Lower leg skin (tissue), 4 donors: ENCODE data around the gene SLC35F3. TPM values are rescaled to one million over a fixed set of nuclear protein-coding genes. Genes with fewer than 3 reads are reported as not detected.

ENCODE experiments used
- DNase-seq, 2 donors: peaks; one replicate each; pipeline ENCODE4 v3.0.0-alpha.2; 2019; ENCODE audit warnings: low spot score in 2 of 2
- H3K4me3 ChIP-seq: fragments of 200-600 bp; sonication (generic); 2 replicates; pipeline ENCODE4 v1.5.1; 2017; ENCODE audit warnings: mild to moderate bottlenecking, low read depth; ENCODE audit not compliant: poor library complexity, severe bottlenecking
- POLR2A ChIP-seq, 2 donors: fragments of 450-650 bp; IDR thresholded peaks; one replicate each; pipeline ENCODE4 v1.6.1; 2016 to 2017; ENCODE audit warnings: antibody characterized with exemption in 2 of 2, mild to moderate bottlenecking in 1 of 2, moderate library complexity in 1 of 2
- WGBS, 2 donors: methylation state at CpG; one replicate each; pipeline ENCODE4 v1.1.5; 2018; 5-methylcytosine and 5-hydroxymethylcytosine counted together
- intact Hi-C: fragments of 100-400 bp; cut with DNase I; formaldehyde crosslinking; loops from one replicate; pipeline ENCODE4 v1.15.0; 2023; ENCODE audit warnings: low total_unique reads
- total RNA-seq, 4 donors: library from RNA; depleted of rRNA; stranded (reverse); fragments of >200 nt; gene quantifications; one replicate each; pipeline ENCODE4 v1.1.0, GENCODE V29; 2016
- TF ChIP-seq, protein P1 (sequence below), 3 donors: fragments of 450-650 bp; IDR thresholded peaks; one replicate each; pipeline ENCODE4 v1.5.1; 2016; ENCODE audit warnings: antibody characterized with exemption in 3 of 3, mild to moderate bottlenecking in 3 of 3, moderate library complexity in 2 of 3

Gene SLC35F3
- total RNA-seq, 4 donors from 2014 or later, result 0.42 to 0.83 (median 0.64) TPM

DNA sequence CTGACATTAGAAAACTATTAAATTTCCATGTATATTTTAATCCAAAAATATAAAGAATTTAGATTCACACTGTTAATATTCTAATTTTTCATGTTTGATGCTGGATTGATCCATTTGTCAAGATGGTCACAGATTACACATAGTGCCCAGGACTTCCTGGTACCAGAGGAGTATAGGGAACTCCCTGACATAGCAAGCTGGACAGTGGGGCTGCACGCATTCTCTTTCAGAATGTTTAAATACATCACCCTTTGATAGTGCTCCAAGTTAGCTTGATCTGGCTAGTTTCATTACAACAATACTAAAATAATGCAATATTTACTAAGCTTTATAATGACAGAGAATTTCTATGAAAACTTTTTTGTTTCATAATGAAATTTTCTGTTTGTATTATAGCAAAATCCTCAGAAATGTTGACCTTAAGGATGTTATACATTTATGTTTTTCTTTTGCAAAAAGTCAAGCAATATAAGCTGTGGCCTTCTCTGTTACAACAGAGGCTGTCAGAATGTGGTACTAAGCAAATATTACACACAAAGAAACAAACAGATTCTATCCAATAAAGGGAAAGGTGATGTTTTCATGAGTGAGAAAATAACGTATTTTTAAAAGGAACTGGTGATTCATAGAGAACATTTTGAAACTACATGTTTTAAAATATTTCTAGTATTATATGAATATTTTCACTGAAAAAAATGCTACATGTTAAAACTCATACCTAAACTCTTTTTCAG lies 84.7 kb downstream of the SLC35F3 start:
- intact Hi-C loops, result no loop called here
- DNase-seq, result no peak
- WGBS, 2 donors, result 59 to 62% methylated on average over 2 of the region's 2 CpGs
- TF ChIP-seq POLR2A (IDR thresholded peaks at IDR 0.05), result no peak
- TF ChIP-seq, protein P1, sequence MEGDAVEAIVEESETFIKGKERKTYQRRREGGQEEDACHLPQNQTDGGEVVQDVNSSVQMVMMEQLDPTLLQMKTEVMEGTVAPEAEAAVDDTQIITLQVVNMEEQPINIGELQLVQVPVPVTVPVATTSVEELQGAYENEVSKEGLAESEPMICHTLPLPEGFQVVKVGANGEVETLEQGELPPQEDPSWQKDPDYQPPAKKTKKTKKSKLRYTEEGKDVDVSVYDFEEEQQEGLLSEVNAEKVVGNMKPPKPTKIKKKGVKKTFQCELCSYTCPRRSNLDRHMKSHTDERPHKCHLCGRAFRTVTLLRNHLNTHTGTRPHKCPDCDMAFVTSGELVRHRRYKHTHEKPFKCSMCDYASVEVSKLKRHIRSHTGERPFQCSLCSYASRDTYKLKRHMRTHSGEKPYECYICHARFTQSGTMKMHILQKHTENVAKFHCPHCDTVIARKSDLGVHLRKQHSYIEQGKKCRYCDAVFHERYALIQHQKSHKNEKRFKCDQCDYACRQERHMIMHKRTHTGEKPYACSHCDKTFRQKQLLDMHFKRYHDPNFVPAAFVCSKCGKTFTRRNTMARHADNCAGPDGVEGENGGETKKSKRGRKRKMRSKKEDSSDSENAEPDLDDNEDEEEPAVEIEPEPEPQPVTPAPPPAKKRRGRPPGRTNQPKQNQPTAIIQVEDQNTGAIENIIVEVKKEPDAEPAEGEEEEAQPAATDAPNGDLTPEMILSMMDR (IDR thresholded peaks at IDR 0.05), result no peak
- H3K4me3 ChIP-seq, result no peak overlapping the region

DNA sequence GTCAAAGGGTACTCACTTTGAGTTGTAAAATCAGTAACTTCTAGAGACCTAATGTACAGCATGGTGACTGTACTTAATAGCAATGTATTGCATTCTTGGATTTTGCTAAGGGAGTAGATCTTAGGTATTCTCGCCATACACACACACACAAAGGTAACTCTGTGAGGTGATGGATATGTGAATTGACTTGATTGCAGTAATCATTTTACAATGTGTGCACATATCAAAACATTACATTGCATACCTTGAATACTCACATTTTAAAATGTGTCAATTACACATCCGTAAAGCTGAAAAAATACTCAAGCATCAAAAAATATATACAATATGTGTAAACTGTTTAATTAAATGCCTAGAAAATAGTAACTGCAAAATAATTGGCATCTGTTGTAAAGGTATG lies 86.0 kb downstream of the SLC35F3 start:
- intact Hi-C loops, result no loop called here
- 70 to 91% methylated on average over 2 of the region's 2 CpGs for WGBS, 2 donors
- TF ChIP-seq, protein P1 (IDR thresholded peaks at IDR 0.05), result no peak
- TF ChIP-seq POLR2A (IDR thresholded peaks at IDR 0.05), result no peak
- no peak for DNase-seq
- H3K4me3 ChIP-seq, result no peak overlapping the region

DNA sequence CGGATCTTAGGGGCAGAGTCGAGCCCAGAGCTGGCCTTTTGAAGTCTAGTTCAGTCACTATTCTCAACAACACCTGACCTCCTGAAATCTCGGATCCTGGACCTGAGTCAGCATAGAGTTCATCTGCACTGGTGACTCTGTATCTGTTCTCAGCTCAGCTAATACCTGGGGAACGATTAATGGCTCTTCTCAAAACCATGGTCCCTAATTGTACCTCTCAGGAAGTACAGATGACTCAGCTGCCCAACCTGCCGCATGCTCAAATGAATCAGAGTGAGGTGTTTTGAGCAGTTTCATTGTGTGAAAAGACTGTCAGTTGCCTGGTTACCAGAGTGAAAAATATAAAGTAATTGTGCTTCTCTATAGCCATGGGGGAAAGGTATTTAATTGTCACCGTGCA lies 89.2 kb downstream of the SLC35F3 start:
- TF ChIP-seq, protein P1 (IDR thresholded peaks at IDR 0.05), result no peak
- TF ChIP-seq POLR2A (IDR thresholded peaks at IDR 0.05), result no peak
- intact Hi-C loops, result no loop called here
- H3K4me3 ChIP-seq, result no peak overlapping the region
- WGBS, 2 donors, result 44 to 45% methylated on average over 6 of the region's 6 CpGs
- no peak for DNase-seq

DNA sequence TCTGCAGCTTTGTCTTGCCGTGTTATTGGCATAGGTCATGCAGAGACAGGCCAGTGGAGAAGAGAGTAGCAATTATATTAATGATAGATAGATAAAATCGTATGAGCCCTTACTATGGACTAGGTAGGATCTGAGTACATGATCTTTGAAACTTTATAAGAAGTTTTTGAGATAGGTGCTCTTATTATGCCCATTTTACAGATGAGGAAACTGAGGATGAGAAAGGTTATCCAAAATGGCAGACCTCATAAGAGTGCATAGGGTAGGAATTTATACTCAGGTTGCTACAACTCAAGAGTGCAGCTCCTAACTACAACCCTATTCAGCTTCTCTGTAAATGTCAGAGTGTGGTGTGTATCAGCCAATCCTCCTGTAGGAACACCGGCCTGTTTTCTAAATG lies 89.6 kb downstream of the SLC35F3 start:
- intact Hi-C loops, result no loop called here
- no peak overlapping the region for H3K4me3 ChIP-seq
- TF ChIP-seq, protein P1 (IDR thresholded peaks at IDR 0.05), result no peak
- no peak for TF ChIP-seq POLR2A (IDR thresholded peaks at IDR 0.05)
- 54 to 62% methylated on average over 3 of the region's 3 CpGs for WGBS, 2 donors
- DNase-seq, result no peak

DNA sequence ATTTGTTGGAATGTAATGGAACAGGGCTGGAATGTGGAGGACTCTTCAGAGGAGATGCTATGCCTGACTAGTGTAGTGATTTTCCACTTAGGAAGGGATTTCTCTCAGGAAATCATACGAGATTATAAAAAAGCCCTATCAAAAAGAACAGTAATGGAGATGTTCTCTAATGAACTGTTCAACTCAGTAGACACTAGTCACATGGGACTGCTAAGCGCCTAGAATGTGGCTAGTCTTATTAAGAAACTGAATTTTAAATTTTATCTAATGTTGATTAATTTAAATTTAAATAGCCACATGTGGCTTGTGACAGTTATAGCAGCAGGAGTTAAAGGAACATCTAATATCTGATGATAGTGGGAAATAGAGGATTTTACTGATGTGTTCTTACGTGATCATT lies 94.0 kb downstream of the SLC35F3 start:
- no peak for TF ChIP-seq POLR2A (IDR thresholded peaks at IDR 0.05)
- TF ChIP-seq, protein P1 (IDR thresholded peaks at IDR 0.05), result no peak
- no peak overlapping the region for H3K4me3 ChIP-seq
- WGBS, 2 donors, result 84 to 87% methylated on average over 3 of the region's 3 CpGs
- no peak for DNase-seq
- intact Hi-C loops, result no loop called here

DNA sequence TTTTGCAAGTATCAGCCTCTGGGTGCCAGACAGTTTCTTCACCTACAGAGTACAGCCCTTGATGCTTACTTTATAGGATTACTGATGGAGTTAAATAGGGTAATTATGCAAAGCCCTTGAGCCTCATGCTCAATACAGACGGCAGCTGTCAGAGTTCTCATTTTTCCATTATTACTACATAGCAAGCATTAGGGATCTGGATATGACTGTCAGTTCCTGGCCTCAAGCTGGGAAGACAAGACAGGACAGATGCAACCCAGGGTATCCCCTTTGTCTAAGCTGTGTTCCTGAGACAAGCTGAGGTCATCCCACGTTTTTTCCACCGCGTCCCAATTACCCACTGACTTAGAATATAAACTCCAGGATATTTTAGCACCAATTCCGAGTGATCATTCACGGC lies 94.4 kb downstream of the SLC35F3 start:
- intact Hi-C loops, result no loop called here
- 56 to 65% methylated on average over 6 of the region's 6 CpGs for WGBS, 2 donors
- TF ChIP-seq, protein P1 (IDR thresholded peaks at IDR 0.05), result no peak
- no peak for TF ChIP-seq POLR2A (IDR thresholded peaks at IDR 0.05)
- DNase-seq, result no peak
- no peak overlapping the region for H3K4me3 ChIP-seq
